K562 (cell line): ENCODE results near the gene IL34. TPM values are rescaled to one million over a fixed set of nuclear protein-coding genes. Genes with fewer than 3 reads are reported as not detected.

Source experiments
- ATAC-seq: fragments of 200-7000 bp; cut with Tn5 transposase; 3 replicates; pipeline ENCODE4 v1.9.1; 2020; ENCODE audit warnings: moderate library complexity
- BruUV-seq: library from RNA; stranded (reverse); fragments of 400-500 nt; replicated peaks from 2 replicates; lab custom pipeline; 2021; lab: Mats Ljungman, UMichigan
- CTCF ChIA-PET: fragments of 300-600 bp; formaldehyde crosslinking; extraction: SDS; loops from one replicate; lab custom pipeline; 2021; ENCODE audit warnings: low intra/inter-chr PET ratio; lab: Yijun Ruan, JAX
- POLR2A ChIA-PET: fragments of 300-600, 350-650 bp; sonication (Branson Sonifier 250); formaldehyde crosslinking; extraction: SDS; loops from one replicate; lab custom pipeline; 2021; ENCODE audit warnings: antibody characterized with exemption, inconsistent platforms; lab: Yijun Ruan, JAX
- DNase-seq, 4 experiments: peaks; one replicate each; pipeline versions ENCODE4 v3.0.0 to v3.0.0-alpha.2; 2011 to 2018; ENCODE audit warnings: low spot score in 3 of 4, mixed read lengths in 3 of 4; ENCODE audit errors: extremely low read depth in 1 of 4
- FAIRE-seq: peaks from 2 replicates; lab custom pipeline; 2011; peaks lifted over from hg19 to GRCh38; lab: Jason Lieb, UNC
- H2AFZ ChIP-seq: 2 replicates; pipeline ENCODE4 v1.6.0; 2011; ENCODE audit warnings: low read depth, low read length, control low read depth, inconsistent platforms
- H3K27ac ChIP-seq: fragments of 200-600 bp; 3 replicates; pipeline ENCODE4 v1.8.0; 2011; ENCODE audit warnings: low read depth, mild to moderate bottlenecking, control low read depth, inconsistent platforms, low read length, moderate library complexity, mixed read lengths; ENCODE audit errors: extremely low read depth
- H3K27me3 ChIP-seq, 2 experiments: fragments of 300-600 bp in 1 of 2; 2 replicates in 1 of 2; 3 replicates in 1 of 2; pipeline versions ENCODE4 v1.6.0 to v1.8.0; 2011; ENCODE audit warnings: inconsistent platforms in 2 of 2, low read length in 2 of 2, mild to moderate bottlenecking in 1 of 2, mixed read lengths in 1 of 2, moderate library complexity in 1 of 2; ENCODE audit not compliant: control insufficient read depth in 2 of 2, insufficient read depth in 2 of 2
- H3K36me3 ChIP-seq: fragments of 300-600 bp; 3 replicates; pipeline ENCODE4 v1.8.0; 2011; ENCODE audit warnings: mild to moderate bottlenecking, low read length, inconsistent platforms; ENCODE audit not compliant: control insufficient read depth, insufficient read depth
- H3K4me1 ChIP-seq, 2 experiments: fragments of 200-600 bp in 1 of 2; replicated peaks in 1 of 2; 2 replicates in 1 of 2; 3 replicates in 1 of 2; pipeline versions ENCODE4 v1.5.1 to v1.8.0; 2011; ENCODE audit warnings: inconsistent platforms in 2 of 2, low read length in 2 of 2, mild to moderate bottlenecking in 1 of 2, mixed read lengths in 1 of 2, moderate library complexity in 1 of 2; ENCODE audit not compliant: control insufficient read depth in 2 of 2, insufficient read depth in 2 of 2
- H3K4me2 ChIP-seq: 2 replicates; pipeline ENCODE4 v1.6.1; 2011; ENCODE audit warnings: low read length, control low read depth, inconsistent platforms, mixed read lengths; ENCODE audit not compliant: insufficient read depth
- H3K4me3 ChIP-seq: fragments of 200-600 bp; sonication (generic), shearing (Covaris generic); 2 replicates; pipeline ENCODE4 v1.5.1; 2016; ENCODE audit warnings: control low read depth, inconsistent platforms
- H3K79me2 ChIP-seq: fragments of 200-600 bp; 3 replicates; pipeline ENCODE4 v1.8.0; 2011; ENCODE audit warnings: low read length, inconsistent platforms; ENCODE audit not compliant: control insufficient read depth, insufficient read depth
- H3K9ac ChIP-seq, 2 experiments: 2 replicates each; pipeline versions ENCODE4 v1.6.0 to v1.6.1; 2011; ENCODE audit warnings: low read depth in 2 of 2, low read length in 2 of 2, control low read depth in 1 of 2, inconsistent platforms in 1 of 2, mild to moderate bottlenecking in 1 of 2, mixed read lengths in 1 of 2; ENCODE audit not compliant: insufficient read depth in 1 of 2
- H3K9me1 ChIP-seq: one replicate; pipeline ENCODE4 v1.6.0; 2011; ENCODE audit warnings: inconsistent platforms, mild to moderate bottlenecking, low read length, moderate library complexity; ENCODE audit not compliant: control insufficient read depth, insufficient read depth
- H3K9me3 ChIP-seq: replicated peaks from 2 replicates; pipeline ENCODE4 v1.5.1; 2011; ENCODE audit warnings: low read depth, low read length, inconsistent platforms; ENCODE audit not compliant: control insufficient read depth, insufficient read depth
- H4K20me1 ChIP-seq: replicated peaks from 2 replicates; pipeline ENCODE4 v1.6.1; 2011; ENCODE audit warnings: low read length, inconsistent platforms, mixed read lengths; ENCODE audit not compliant: control insufficient read depth, insufficient read depth
- CTCF ChIP-seq, 3 experiments: IDR thresholded peaks in 2 of 3; conservative IDR thresholded peaks in 1 of 3; 2 replicates each; pipeline ENCODE4 v1.5.1; 2011 to 2012; ENCODE audit warnings: low read length in 3 of 3, mild to moderate bottlenecking in 3 of 3, control low read depth in 2 of 3, improper control_type of control experiment in 1 of 3, inconsistent platforms in 1 of 3, low read depth in 1 of 3, mixed read lengths in 1 of 3, moderate library complexity in 1 of 3; ENCODE audit not compliant: insufficient read depth in 2 of 3
- USF1 ChIP-seq: sonication (generic); formaldehyde crosslinking; IDR thresholded peaks from 2 replicates; pipeline ENCODE4 v1.9.0; 2022; ENCODE audit warnings: mild to moderate bottlenecking, missing genetic modification reagents
- ZNF174 ChIP-seq: fragments of 250-450 bp; sonication (Bioruptor Pico); IDR thresholded peaks from 2 replicates; pipeline ENCODE4 v1.4.0; 2020; ENCODE audit warnings: mild to moderate bottlenecking
- WGBS: fragments of 100-300 bp; shearing (Covaris generic); methylation state at CpG from one replicate; pipeline ENCODE4 v1.1.6; 2016; ENCODE audit warnings: low coverage, mixed read lengths; ENCODE audit not compliant: insufficient coverage; ENCODE audit errors: missing lambda C conversion rate; 5-methylcytosine and 5-hydroxymethylcytosine counted together
- in situ Hi-C: fragments of 300-500 bp; cut with MboI; formaldehyde crosslinking; loops from 4 replicates; pipeline ENCODE4 v1.15.0; 2018; ENCODE audit warnings: inconsistent platforms, mixed read lengths
- intact Hi-C: fragments of 100-400 bp; cut with micrococcal nuclease; formaldehyde crosslinking; loops from 2 replicates; pipeline ENCODE4 v1.14.2; 2022
- polyA plus RNA-seq, 8 experiments: library from polyadenylated mRNA; depleted of rRNA in 4 of 8; stranded (reverse) in 5 of 8; unstranded in 3 of 8; fragments of >200 nt; fragmentation: Nextera tagmentation in 2 of 8; fragmentation: Illumina TruSeq in 1 of 8; extraction: Ambion mirVana in 2 of 8; extraction: Trizol in 1 of 8; gene quantifications; 2 replicates each; pipeline versions ENCODE4 v1.2.1 to v1.2.3, GENCODE V29; 2011 to 2014; ENCODE audit warnings: inconsistent platforms in 1 of 8, missing spikeins in 1 of 8
- total RNA-seq, 7 experiments: library from RNA; depleted of rRNA in 6 of 7; stranded (reverse); fragments of >200 nt in 6 of 7; fragmentation: Illumina TruSeq in 2 of 7; extraction: Trizol in 2 of 7; gene quantifications; 2 replicates each; pipeline versions ENCODE4 v1.2.1 to v1.2.3, GENCODE V29; 2011 to 2021; ENCODE audit warnings: low replicate concordance in 1 of 7

IL34 gene
- total and polyA plus RNA-seq, 9 of the 15 experiments (the other 6 are each of a cell fraction or from before 2014, with no cell fraction given), result 0.07 to 0.18 (median 0.10) TPM; not detected in 6

- peak; percentile 32 to 52 (median 32); a peak in 4 of 6 replicates for TF ChIP-seq CTCF (IDR thresholded peaks at IDR 0.05 in 2 of 3, conservative IDR thresholded peaks at IDR 0.05 in 1 of 3; ENCODE audit: insufficient read depth in 2 of 3, low read depth in 1 of 3, low read length in 3 of 3)
These were observed 1.4 kb upstream of the IL34 start (continued) for GRCh38 chr16:70644763-70645597.

GRCh38 chr16:70647441-70648359, 1.3 kb downstream of the IL34 start:
- FAIRE-seq (no peak), ATAC-seq (no peak), DNase-seq (no peak)
- Histone ChIP-seq H3K9ac (0 out of 4 replicates have a peak overlapping the region, but pooled peaks of 1 of the 2 experiments have one; percentile 23), H2AFZ (no peak overlapping the region), H4K20me1 (no peaks in the 10 kb centered on the region; the same call in 1 of the 2 replicates), H3K36me3 (no peaks in the 10 kb centered on the region), H3K27ac (no peak overlapping the region), H3K27me3 (peaks cover 17 to 38% of the 10 kb centered on the region in 2 experiments; a peak in 3 of 5 replicates), H3K4me3 (no peak overlapping the region), H3K9me3 (no peaks in the 10 kb centered on the region), H3K4me2 (no peak overlapping the region), H3K9me1 (no peaks in the 10 kb centered on the region), H3K4me1 (peaks cover 0 to 15% of the 10 kb centered on the region in 2 experiments; a peak in 3 of 5 replicates), H3K79me2 (no peaks in the 10 kb centered on the region)
- no TSS peak for BruUV-seq
- in situ Hi-C loops, result no loop called here
- ChIA-PET CTCF (no interaction called here), POLR2A (no interaction called here)
- intact Hi-C loops, result no loop called here
- WGBS, result 14% methylated on average over 15 of the region's 15 CpGs
- TF ChIP-seq USF1 (CRISPR knock-in tag) (0 out of 2 replicates have a peak, but pooled peaks have one; percentile 11), ZNF174 (CRISPR knock-in tag) (no peak)
